Progenitor cell of endocrine pancreas (in vitro differentiated cells): ENCODE measurements around the gene WDR89. TPM values are rescaled to one million over a fixed set of nuclear protein-coding genes. Genes with fewer than 3 reads are reported as not detected.
A peak's percentile ranks its signal among the peaks of the same experiment; 100 is the strongest.

Source experiments
- DNase-seq: peaks from one replicate; pipeline ENCODE4 v3.0.0; 2021; ENCODE audit warnings: low spot score; ENCODE audit not compliant: unreplicated experiment
- H3K27ac Mint-ChIP-seq: 2 replicates; pipeline ENCODE4 v1.8.0; 2021; ENCODE audit warnings: mild to moderate bottlenecking, moderate library complexity, mixed read lengths
- H3K27me3 Mint-ChIP-seq: 2 replicates; pipeline ENCODE4 v1.8.0; 2021; ENCODE audit warnings: mixed read lengths
- H3K36me3 Mint-ChIP-seq: 2 replicates; pipeline ENCODE4 v1.8.0; 2022; ENCODE audit warnings: mixed read lengths; ENCODE audit not compliant: insufficient read depth
- H3K4me1 Mint-ChIP-seq: 2 replicates; pipeline ENCODE4 v1.8.0; 2021; ENCODE audit warnings: low read depth, mixed read lengths
- H3K4me3 Mint-ChIP-seq: 2 replicates; pipeline ENCODE4 v1.8.0; 2021; ENCODE audit warnings: low read depth, mild to moderate bottlenecking, moderate library complexity, mixed read lengths
- H3K9me3 Mint-ChIP-seq: 2 replicates; pipeline ENCODE4 v1.8.0; 2021; ENCODE audit warnings: low read depth, mixed read lengths
- CTCF ChIP-seq: fragments of 200-600 bp; sonication (generic); IDR thresholded peaks from one replicate; pipeline ENCODE4 v1.5.0; 2021; ENCODE audit warnings: antibody characterized with exemption, mild to moderate bottlenecking; ENCODE audit not compliant: unreplicated experiment
- long read RNA-seq: library from polyadenylated mRNA; unstranded; transcript quantifications from one replicate; pipeline ENCODE4 v2.0.0, GENCODE V29; 2020
- total RNA-seq: library from RNA; stranded (reverse); gene quantifications from 2 replicates; pipeline ENCODE4 v1.2.1, GENCODE V29; 2021

The WDR89 gene
- total RNA-seq = 18.6 and 20.6 TPM in 2 replicates
- long read RNA-seq, transcript WDR89-201 (3 exons, 1,687 nt) = major isoform, 8 of 52 reads
- long read RNA-seq, partial matches to known transcripts = 0 of 52 reads
- long read RNA-seq, other reads (novel, unspliced or antisense) = 38 of 52 reads

GRCh38 chr14:63641473-63642228 lies at the start of gene WDR89:
Gene WDR89 (minus strand): TSS chr14:63641871. CDS start chr14:63599942, 41,929 bp downstream.
- Mint-ChIP-seq H3K36me3 (peaks cover 12% of the 10 kb centered on the region), H3K27ac (peak within 1 kb of the TSS; percentile 96), H3K4me3 (peak within 1 kb of the TSS; percentile 85)

GRCh38 chr14:63689132-63689531 lies 47.5 kb upstream of the WDR89 start:
- TF ChIP-seq CTCF = no peak
- Mint-ChIP-seq H3K9me3 (no peaks in the 10 kb centered on the region), H3K27ac (no peak overlapping the region), H3K27me3 (no peaks in the 10 kb centered on the region), H3K4me1 (no peaks in the 10 kb centered on the region), H3K36me3 (no peaks in the 10 kb centered on the region), H3K4me3 (no peak overlapping the region)
- DNase-seq = no peak

More at GRCh38 chr14:63641473-63642228, at the start of gene WDR89:
- peak; percentile 86 for DNase-seq
- peak; percentile 84 for TF ChIP-seq CTCF
- no peaks in the 10 kb centered on the region for H3K27me3 Mint-ChIP-seq
- peaks cover 1% of the 10 kb centered on the region for H3K4me1 Mint-ChIP-seq
- H3K9me3 Mint-ChIP-seq = peaks cover 5% of the 10 kb centered on the region

GRCh38 chr14:63686926-63687325 lies 45.3 kb upstream of the WDR89 start:
- TF ChIP-seq CTCF = no peak
- DNase-seq = no peak
- Mint-ChIP-seq H3K27ac (no peak overlapping the region), H3K36me3 (no peaks in the 10 kb centered on the region), H3K9me3 (no peaks in the 10 kb centered on the region), H3K4me1 (no peaks in the 10 kb centered on the region), H3K4me3 (no peak overlapping the region), H3K27me3 (no peaks in the 10 kb centered on the region)

- DNase-seq = no peak
- H3K36me3 Mint-ChIP-seq = no peaks in the 10 kb centered on the region
- H3K4me3 Mint-ChIP-seq = no peak overlapping the region
- H3K4me1 Mint-ChIP-seq = no peaks in the 10 kb centered on the region
- TF ChIP-seq CTCF = no peak
- H3K27ac Mint-ChIP-seq = no peak overlapping the region
- no peaks in the 10 kb centered on the region for H3K9me3 Mint-ChIP-seq
- no peaks in the 10 kb centered on the region for H3K27me3 Mint-ChIP-seq
Observed at GRCh38 chr14:63685401-63685800, 43.7 kb upstream of the WDR89 start.

GRCh38 chr14:63682727-63683593 lies 41.3 kb upstream of the WDR89 start:
- Mint-ChIP-seq H3K36me3 (no peaks in the 10 kb centered on the region), H3K27me3 (no peaks in the 10 kb centered on the region), H3K27ac (no peak overlapping the region), H3K9me3 (no peaks in the 10 kb centered on the region), H3K4me3 (no peak overlapping the region), H3K4me1 (no peaks in the 10 kb centered on the region)
- TF ChIP-seq CTCF = no peak
- DNase-seq = no peak
